WTC11 (cell line): ENCODE measurements around the gene GPRIN3. TPM values are rescaled to one million over a fixed set of nuclear protein-coding genes. Genes with fewer than 3 reads are reported as not detected.

Source experiments
- ATAC-seq: fragments of 200-7000 bp; cut with Tn5 transposase; 2 replicates; pipeline ENCODE4 v1.10.0; 2021; ENCODE audit warnings: mild to moderate bottlenecking, moderate library complexity
- CTCF ChIA-PET: fragments of 300-600 bp; sonication (Branson Sonifier 250); formaldehyde crosslinking; loops from one replicate; lab custom pipeline; 2021; ENCODE audit warnings: antibody characterized with exemption; lab: Charles Lee
- POLR2A ChIA-PET: fragments of 350-600 bp; sonication (Branson Sonifier 250); formaldehyde crosslinking; loops from one replicate; lab custom pipeline; 2021; ENCODE audit warnings: antibody characterized with exemption; lab: Charles Lee
- DNase-seq: peaks from one replicate; pipeline ENCODE4 v3.0.0; 2021; ENCODE audit warnings: low spot score
- H3K27ac Mint-ChIP-seq: 2 replicates; pipeline ENCODE4 v1.8.0; 2021; ENCODE audit warnings: mixed read lengths
- H3K27me3 Mint-ChIP-seq: 2 replicates; pipeline ENCODE4 v1.8.0; 2021; ENCODE audit warnings: low read depth, mild to moderate bottlenecking, moderate library complexity, mixed read lengths
- H3K36me3 Mint-ChIP-seq: 2 replicates; pipeline ENCODE4 v1.8.0; 2021; ENCODE audit warnings: mixed read lengths
- H3K4me1 Mint-ChIP-seq: 2 replicates; pipeline ENCODE4 v1.8.0; 2022; ENCODE audit warnings: mixed read lengths
- H3K4me3 Mint-ChIP-seq: 2 replicates; pipeline ENCODE4 v1.8.0; 2021; ENCODE audit warnings: mild to moderate bottlenecking, moderate library complexity, mixed read lengths
- H3K9me3 Mint-ChIP-seq: 2 replicates; pipeline ENCODE4 v1.8.0; 2021; ENCODE audit warnings: mixed read lengths
- AFF4 ChIP-seq: sonication (generic); formaldehyde crosslinking; IDR thresholded peaks from 2 replicates; pipeline ENCODE4 v1.8.1; 2023; ENCODE audit warnings: mild to moderate bottlenecking, missing genetic modification reagents, borderline replicate concordance
- CTCF ChIP-seq: fragments of 200-600 bp; IDR thresholded peaks from 2 replicates; pipeline ENCODE4 v1.8.0; 2022; ENCODE audit warnings: antibody characterized with exemption
- E2F1 ChIP-seq: sonication (generic); formaldehyde crosslinking; IDR thresholded peaks from 2 replicates; pipeline ENCODE4 v1.8.0; 2022; ENCODE audit warnings: mild to moderate bottlenecking, missing genetic modification reagents
- E2F4 ChIP-seq: sonication (generic); formaldehyde crosslinking; IDR thresholded peaks from 2 replicates; pipeline ENCODE4 v1.8.1; 2022; ENCODE audit warnings: low read depth, mild to moderate bottlenecking, moderate library complexity, missing genetic modification reagents, borderline replicate concordance
- EMX1 ChIP-seq: fragments of 250-450 bp; sonication (Bioruptor Pico); IDR thresholded peaks from 2 replicates; pipeline ENCODE4 v1.8.0; 2021; ENCODE audit warnings: mild to moderate bottlenecking
- ETV6 ChIP-seq: sonication (generic); formaldehyde crosslinking; IDR thresholded peaks from 2 replicates; pipeline ENCODE4 v1.8.1; 2022; ENCODE audit warnings: mild to moderate bottlenecking, missing genetic modification reagents
- GABPB1 ChIP-seq: sonication (generic); formaldehyde crosslinking; IDR thresholded peaks from 2 replicates; pipeline ENCODE4 v1.8.1; 2023; ENCODE audit warnings: mild to moderate bottlenecking, missing genetic modification reagents
- HMGA2 ChIP-seq: fragments of 250-450 bp; sonication (Bioruptor Pico); IDR thresholded peaks from 2 replicates; pipeline ENCODE4 v1.4.0; 2021; ENCODE audit warnings: mild to moderate bottlenecking, moderate library complexity
- IRF1 ChIP-seq: sonication (generic); formaldehyde crosslinking; IDR thresholded peaks from 2 replicates; pipeline ENCODE4 v1.8.0; 2023; ENCODE audit warnings: missing genetic modification reagents
- MXD4 ChIP-seq: fragments of 250-450 bp; sonication (Bioruptor Pico); IDR thresholded peaks from 2 replicates; pipeline ENCODE4 v1.8.0; 2021; ENCODE audit warnings: mild to moderate bottlenecking, moderate library complexity, borderline replicate concordance
- NFE2L1 ChIP-seq: sonication (generic); formaldehyde crosslinking; IDR thresholded peaks from 2 replicates; pipeline ENCODE4 v1.8.1; 2023; ENCODE audit warnings: missing genetic modification reagents
- NFYB ChIP-seq: sonication (generic); formaldehyde crosslinking; conservative IDR thresholded peaks from 2 replicates; pipeline ENCODE4 v1.8.0; 2022; ENCODE audit warnings: low read depth, missing genetic modification reagents
- NR1H2 ChIP-seq: sonication (generic); formaldehyde crosslinking; IDR thresholded peaks from 2 replicates; pipeline ENCODE4 v1.9.0; 2021; ENCODE audit warnings: mild to moderate bottlenecking, moderate library complexity, missing genetic modification reagents
- RELA ChIP-seq: sonication (generic); formaldehyde crosslinking; IDR thresholded peaks from 2 replicates; pipeline ENCODE4 v1.8.1; 2022; ENCODE audit warnings: missing genetic modification reagents, mild to moderate bottlenecking, borderline replicate concordance
- SMAD3 ChIP-seq: sonication (generic); formaldehyde crosslinking; IDR thresholded peaks from 2 replicates; pipeline ENCODE4 v1.8.0; 2022; ENCODE audit warnings: missing genetic modification reagents, mild to moderate bottlenecking, borderline replicate concordance
- ZNF317 ChIP-seq: sonication (generic); formaldehyde crosslinking; IDR thresholded peaks from 2 replicates; pipeline ENCODE4 v1.8.1; 2023; ENCODE audit warnings: low read depth, mild to moderate bottlenecking, moderate library complexity, missing genetic modification reagents, borderline replicate concordance
- ZNF396 ChIP-seq: fragments of 250-450 bp; sonication (Bioruptor Pico); IDR thresholded peaks from 2 replicates; pipeline ENCODE4 v1.8.0; 2021; ENCODE audit warnings: mild to moderate bottlenecking, moderate library complexity, borderline replicate concordance
- ZNF423 ChIP-seq: fragments of 250-450 bp; sonication (Bioruptor Pico); IDR thresholded peaks from 2 replicates; pipeline ENCODE4 v2.1.2; 2022; ENCODE audit warnings: mild to moderate bottlenecking, moderate library complexity
- ZNF512 ChIP-seq: sonication (generic); formaldehyde crosslinking; IDR thresholded peaks from 2 replicates; pipeline ENCODE4 v1.8.1; 2022; ENCODE audit warnings: missing genetic modification reagents, borderline replicate concordance
- total RNA-seq: library from RNA; stranded (reverse); gene quantifications from 3 replicates; pipeline ENCODE4 v1.2.3, GENCODE V29; 2021

GPRIN3 gene
- total RNA-seq, 1 experiment from 2014 or later, result 2.0 TPM

GRCh38 chr4:89303177-89303576 lies 4.4 kb downstream of the GPRIN3 start (continued):
- TF ChIP-seq AFF4 (CRISPR knock-in tag), result no peak

- POLR2A ChIA-PET, result no interaction called here
- Mint-ChIP-seq H3K9me3 (no peaks in the 10 kb centered on the region), H3K4me1 (peaks cover 36% of the 10 kb centered on the region), H3K36me3 (no peaks in the 10 kb centered on the region), H3K27ac (no peak overlapping the region), H3K27me3 (peaks cover 11% of the 10 kb centered on the region), H3K4me3 (no peak overlapping the region)
- ATAC-seq (no peak), DNase-seq (no peak)
- CTCF ChIA-PET, result no interaction called here
- TF ChIP-seq ZNF396 (CRISPR knock-in tag), result no peak
- TF ChIP-seq RELA (CRISPR knock-in tag), result no peak
- no peak for TF ChIP-seq SMAD3 (CRISPR knock-in tag)
- TF ChIP-seq MXD4 (CRISPR knock-in tag), result no peak
- TF ChIP-seq EMX1 (CRISPR knock-in tag), result no peak
- TF ChIP-seq CTCF, result no peak
- TF ChIP-seq ZNF512 (CRISPR knock-in tag), result no peak
- no peak for TF ChIP-seq E2F4
- TF ChIP-seq GABPB1, result no peak
- no peak for TF ChIP-seq ZNF317 (CRISPR knock-in tag)
- TF ChIP-seq NR1H2 (CRISPR knock-in tag), result no peak
- TF ChIP-seq ZNF423 (CRISPR knock-in tag), result no peak
Observed at GRCh38 chr4:89301902-89302301, 5.7 kb downstream of the GPRIN3 start.

- CTCF ChIA-PET, result interaction anchor here (1.2 kb wide), 1 partner anchor 46 kb away, joined by 6 read pairs; no protein-coding TSS in a partner anchor
- no peak overlapping the region for H3K4me3 Mint-ChIP-seq
- H3K27ac Mint-ChIP-seq, result no peak overlapping the region
- H3K36me3 Mint-ChIP-seq, result no peaks in the 10 kb centered on the region
- DNase-seq (no peak), ATAC-seq (no peak)
- H3K4me1 Mint-ChIP-seq, result peaks cover 31% of the 10 kb centered on the region
- POLR2A ChIA-PET, result no interaction called here
- H3K9me3 Mint-ChIP-seq, result no peaks in the 10 kb centered on the region
- peaks cover 2% of the 10 kb centered on the region; the same call in 1 of the 2 replicates for H3K27me3 Mint-ChIP-seq
- TF ChIP-seq NFYB, result no peak
- TF ChIP-seq HMGA2 (CRISPR knock-in tag), result no peak
- TF ChIP-seq IRF1 (CRISPR knock-in tag), result no peak
- TF ChIP-seq ETV6 (CRISPR knock-in tag), result no peak
- TF ChIP-seq E2F1, result no peak
- no peak for TF ChIP-seq CTCF
- TF ChIP-seq NFE2L1 (CRISPR knock-in tag), result no peak
Observed at GRCh38 chr4:89301003-89301402, 6.6 kb downstream of the GPRIN3 start.
